ENCODE results near the gene ITGA5.

GRCh38 chr12:54374562-54375258 is 44.4 kb downstream of the ITGA5 start:
- TF ChIP-seq EZH2 (IDR thresholded peaks at IDR 0.05; ENCODE audit: low read length, unreplicated experiment) = no peak
- TF ChIP-seq CTCF (conservative IDR thresholded peaks at IDR 0.05; ENCODE audit: low read depth, low read length) = no peak
